ENCODE data around the gene ATG4C.

Gene ATG4C

GRCh38 chr1:62844030-62844429, 60.1 kb downstream of the ATG4C start:
- no peak for DNase-seq

- no peak for DNase-seq
These were observed 65.1 kb downstream of the ATG4C start for GRCh38 chr1:62849031-62849430.

- DNase-seq: no peak
These were observed 68.3 kb downstream of the ATG4C start for GRCh38 chr1:62852253-62852652.

- DNase-seq: no peak
These were observed 73.0 kb downstream of the ATG4C start for GRCh38 chr1:62856960-62857359.

- no peak for DNase-seq
These were observed 85.4 kb downstream of the ATG4C start for GRCh38 chr1:62869217-62869754.

GRCh38 chr1:62870148-62870547, 86.2 kb downstream of the ATG4C start:
- DNase-seq: no peak

GRCh38 chr1:62875676-62876075, 91.7 kb downstream of the ATG4C start:
- no peak for DNase-seq

- DNase-seq: no peak
These were observed 92.6 kb downstream of the ATG4C start for GRCh38 chr1:62876535-62876934.

- DNase-seq: no peak
These were observed 93.6 kb downstream of the ATG4C start for GRCh38 chr1:62877579-62877978.

- DNase-seq: no peak
These were observed 96.0 kb downstream of the ATG4C start for GRCh38 chr1:62879962-62880361.

GRCh38 chr1:62882201-62883104, 98.5 kb downstream of the ATG4C start:
- no peak for DNase-seq

- DNase-seq: no peak
These were observed 100.3 kb downstream of the ATG4C start for GRCh38 chr1:62884156-62884740.

GRCh38 chr1:62887799-62888507, 104.0 kb downstream of the ATG4C start:
- no peak for DNase-seq

GRCh38 chr1:62891956-62892562, 108.1 kb downstream of the ATG4C start:
- DNase-seq: no peak

- DNase-seq: no peak
These were observed 113.9 kb downstream of the ATG4C start for GRCh38 chr1:62897788-62898187.

- DNase-seq: no peak
These were observed 116.6 kb downstream of the ATG4C start for GRCh38 chr1:62900566-62900965.

- no peak for DNase-seq
These were observed 117.7 kb downstream of the ATG4C start for GRCh38 chr1:62901650-62902049.

GRCh38 chr1:62903522-62903921, 119.6 kb downstream of the ATG4C start:
- DNase-seq: no peak

GRCh38 chr1:62903982-62904855, 120.3 kb downstream of the ATG4C start:
- DNase-seq: no peak

GRCh38 chr1:62904856-62905225, 120.9 kb downstream of the ATG4C start:
- no peak for DNase-seq

GRCh38 chr1:62905309-62905708, 121.4 kb downstream of the ATG4C start:
- no peak for DNase-seq

GRCh38 chr1:62905872-62906271, 121.9 kb downstream of the ATG4C start:
- no peak for DNase-seq
